Fibroblast of lung (primary cell): ENCODE data around the gene TP53I11. TPM values are rescaled to one million over a fixed set of nuclear protein-coding genes. Genes with fewer than 3 reads are reported as not detected.

Experiments
- DNase-seq, 2 donors: peaks; one replicate each; pipeline versions ENCODE4 v3.0.0 to v3.0.0-alpha.2; 2010; ENCODE audit warnings: low read depth in 2 of 2
- H2AFZ ChIP-seq: 2 replicates; pipeline ENCODE4 v1.5.1; 2012; ENCODE audit warnings: low read length, control low read depth, inconsistent platforms
- H3K27ac ChIP-seq: 2 replicates; pipeline ENCODE4 v1.5.1; 2011; ENCODE audit warnings: low read length, control low read depth; ENCODE audit not compliant: insufficient read depth
- H3K27me3 ChIP-seq: 2 replicates; pipeline ENCODE4 v1.5.1; 2011; ENCODE audit warnings: mild to moderate bottlenecking, low read length; ENCODE audit not compliant: control insufficient read depth, insufficient read depth
- H3K36me3 ChIP-seq: 2 replicates; pipeline ENCODE4 v1.5.1; 2011; ENCODE audit warnings: low read length; ENCODE audit not compliant: control insufficient read depth, insufficient read depth
- H3K4me1 ChIP-seq: 2 replicates; pipeline ENCODE4 v1.5.1; 2011; ENCODE audit warnings: low read length; ENCODE audit not compliant: control insufficient read depth, insufficient read depth; ENCODE audit errors: extremely low read depth
- H3K4me2 ChIP-seq: 2 replicates; pipeline ENCODE4 v1.5.1; 2011; ENCODE audit warnings: low read length, control low read depth; ENCODE audit not compliant: insufficient read depth; ENCODE audit errors: extremely low read depth
- H3K4me3 ChIP-seq, 4 experiments: fragments of 200-600 bp in 1 of 4; sonication (generic) in 1 of 4; replicated peaks in 1 of 4; 2 replicates each; pipeline ENCODE4 v1.5.1; 2011 to 2016; ENCODE audit warnings: low read length in 4 of 4, low read depth in 3 of 4, mild to moderate bottlenecking in 3 of 4, control low read depth in 2 of 4, inconsistent platforms in 1 of 4, mixed read lengths in 1 of 4; ENCODE audit not compliant: insufficient read depth in 1 of 4; ENCODE audit errors: control extremely low read depth in 1 of 4
- H3K79me2 ChIP-seq: 2 replicates; pipeline ENCODE4 v1.5.1; 2012; ENCODE audit warnings: mild to moderate bottlenecking, low read length, inconsistent platforms; ENCODE audit not compliant: control insufficient read depth, insufficient read depth
- H3K9ac ChIP-seq: 2 replicates; pipeline ENCODE4 v1.5.1; 2011; ENCODE audit warnings: mild to moderate bottlenecking, low read length, control low read depth; ENCODE audit not compliant: insufficient read depth
- H3K9me3 ChIP-seq: 2 replicates; pipeline ENCODE4 v1.5.1; 2012; ENCODE audit warnings: low read depth, low read length; ENCODE audit not compliant: control insufficient read depth, insufficient read depth
- H4K20me1 ChIP-seq: 2 replicates; pipeline ENCODE4 v1.5.1; 2011; ENCODE audit warnings: low read length; ENCODE audit not compliant: control insufficient read depth, insufficient read depth; ENCODE audit errors: extremely low read depth
- EZH2 ChIP-seq: IDR thresholded peaks from 2 replicates; pipeline ENCODE4 v1.5.1; 2012; ENCODE audit warnings: low read length, control low read depth, mild to moderate bottlenecking; ENCODE audit errors: missing control alignments
- polyA plus RNA-seq, 2 donors: library from polyadenylated mRNA; depleted of rRNA in 1 of 2; stranded (reverse) in 1 of 2; unstranded in 1 of 2; fragments of >200 nt; gene quantifications; 2 replicates each; pipeline ENCODE4 v1.2.1, GENCODE V29; 2011 to 2012; ENCODE audit warnings: missing spikeins in 1 of 2
- total RNA-seq: library from RNA; depleted of rRNA; stranded (reverse); fragments of >200 nt; gene quantifications from 2 replicates; pipeline ENCODE4 v1.2.1, GENCODE V29; 2014
- TF ChIP-seq, protein P1 (sequence below), 2 donors: IDR thresholded peaks in 1 of 2; conservative IDR thresholded peaks in 1 of 2; 1 replicate in 1 of 2; 2 replicates in 1 of 2; pipeline ENCODE4 v1.5.1; 2011 to 2012; ENCODE audit warnings: low read length in 2 of 2, control low read depth in 1 of 2, inconsistent platforms in 1 of 2, low read depth in 1 of 2, mild to moderate bottlenecking in 1 of 2

Gene TP53I11
- total and polyA plus RNA-seq, 2 donors (not counting 1 experiment from before 2014, with no cell fraction given) = 53.2 to 54.0 TPM

DNA sequence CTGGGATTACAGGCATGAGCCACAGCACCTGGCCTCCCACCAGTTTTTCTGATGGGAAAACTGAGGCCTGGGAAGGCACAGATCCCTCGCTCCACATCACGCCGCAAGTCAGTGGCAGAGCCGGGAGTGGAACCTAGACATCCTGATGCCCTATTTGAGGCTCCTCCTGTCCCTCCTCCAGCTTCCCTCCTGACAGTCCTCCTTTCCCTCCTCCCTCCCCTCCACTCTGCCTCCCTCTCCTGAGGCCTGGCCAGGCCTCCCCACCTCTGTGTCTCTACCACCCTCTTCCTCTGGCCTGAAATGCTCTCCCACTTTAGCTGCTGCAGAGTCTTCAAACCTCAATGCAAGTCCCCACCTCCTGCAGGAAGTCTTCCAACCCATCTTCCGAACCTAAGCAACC, 13.3 kb upstream of the TP53I11 start:
- Histone ChIP-seq H3K27me3 (peaks cover 3% of the 10 kb centered on the region), H3K4me1 (no peaks in the 10 kb centered on the region), H3K79me2 (no peaks in the 10 kb centered on the region), H3K9me3 (no peaks in the 10 kb centered on the region), H2AFZ (no peak overlapping the region), H3K4me2 (no peak overlapping the region), H3K4me3 (no peak overlapping the region), H4K20me1 (no peaks in the 10 kb centered on the region), H3K36me3 (no peaks in the 10 kb centered on the region), H3K27ac (no peak overlapping the region), H3K9ac (no peak overlapping the region)
- no peak for DNase-seq
- no peak for TF ChIP-seq EZH2
- TF ChIP-seq, protein P1, sequence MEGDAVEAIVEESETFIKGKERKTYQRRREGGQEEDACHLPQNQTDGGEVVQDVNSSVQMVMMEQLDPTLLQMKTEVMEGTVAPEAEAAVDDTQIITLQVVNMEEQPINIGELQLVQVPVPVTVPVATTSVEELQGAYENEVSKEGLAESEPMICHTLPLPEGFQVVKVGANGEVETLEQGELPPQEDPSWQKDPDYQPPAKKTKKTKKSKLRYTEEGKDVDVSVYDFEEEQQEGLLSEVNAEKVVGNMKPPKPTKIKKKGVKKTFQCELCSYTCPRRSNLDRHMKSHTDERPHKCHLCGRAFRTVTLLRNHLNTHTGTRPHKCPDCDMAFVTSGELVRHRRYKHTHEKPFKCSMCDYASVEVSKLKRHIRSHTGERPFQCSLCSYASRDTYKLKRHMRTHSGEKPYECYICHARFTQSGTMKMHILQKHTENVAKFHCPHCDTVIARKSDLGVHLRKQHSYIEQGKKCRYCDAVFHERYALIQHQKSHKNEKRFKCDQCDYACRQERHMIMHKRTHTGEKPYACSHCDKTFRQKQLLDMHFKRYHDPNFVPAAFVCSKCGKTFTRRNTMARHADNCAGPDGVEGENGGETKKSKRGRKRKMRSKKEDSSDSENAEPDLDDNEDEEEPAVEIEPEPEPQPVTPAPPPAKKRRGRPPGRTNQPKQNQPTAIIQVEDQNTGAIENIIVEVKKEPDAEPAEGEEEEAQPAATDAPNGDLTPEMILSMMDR (conservative IDR thresholded peaks at IDR 0.05 in 1 of 2, IDR thresholded peaks at IDR 0.05 in 1 of 2; ENCODE audit: low read depth in 1 of 2, low read length in 2 of 2) = no peak

DNA sequence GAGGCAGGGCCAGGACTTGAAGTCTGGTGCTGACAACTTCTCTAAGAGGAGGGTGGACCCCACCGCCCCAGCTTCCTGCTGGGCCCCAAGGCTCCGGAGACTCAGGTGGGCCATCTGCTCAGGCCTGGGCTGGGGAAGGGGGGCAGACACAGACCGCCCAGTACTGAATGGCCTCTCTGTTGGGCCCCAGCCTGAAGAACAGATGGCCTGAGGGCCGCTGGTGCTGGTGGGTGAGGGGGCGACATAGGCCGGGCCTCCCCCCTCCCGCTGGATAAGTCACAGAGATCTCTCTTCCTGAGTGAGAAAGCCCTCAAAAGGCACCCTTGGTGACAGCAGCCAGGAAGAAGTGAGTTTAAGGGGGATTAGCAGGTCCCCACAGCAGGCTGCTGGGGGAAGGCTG, 12.5 kb upstream of the TP53I11 start:
- no peaks in the 10 kb centered on the region for H3K79me2 ChIP-seq
- TF ChIP-seq EZH2 = no peak
- TF ChIP-seq, protein P1 (conservative IDR thresholded peaks at IDR 0.05 in 1 of 2, IDR thresholded peaks at IDR 0.05 in 1 of 2; ENCODE audit: low read depth in 1 of 2, low read length in 2 of 2) = no peak
- peaks cover 3% of the 10 kb centered on the region for H3K27me3 ChIP-seq
- H3K27ac ChIP-seq = no peak overlapping the region
- no peak overlapping the region for H3K4me2 ChIP-seq
- no peak overlapping the region for H3K9ac ChIP-seq
- H2AFZ ChIP-seq = no peak overlapping the region
- H3K9me3 ChIP-seq = no peaks in the 10 kb centered on the region
- no peaks in the 10 kb centered on the region for H3K36me3 ChIP-seq
- no peak overlapping the region for H3K4me3 ChIP-seq
- no peak for DNase-seq
- no peaks in the 10 kb centered on the region for H3K4me1 ChIP-seq
- H4K20me1 ChIP-seq = no peaks in the 10 kb centered on the region

DNA sequence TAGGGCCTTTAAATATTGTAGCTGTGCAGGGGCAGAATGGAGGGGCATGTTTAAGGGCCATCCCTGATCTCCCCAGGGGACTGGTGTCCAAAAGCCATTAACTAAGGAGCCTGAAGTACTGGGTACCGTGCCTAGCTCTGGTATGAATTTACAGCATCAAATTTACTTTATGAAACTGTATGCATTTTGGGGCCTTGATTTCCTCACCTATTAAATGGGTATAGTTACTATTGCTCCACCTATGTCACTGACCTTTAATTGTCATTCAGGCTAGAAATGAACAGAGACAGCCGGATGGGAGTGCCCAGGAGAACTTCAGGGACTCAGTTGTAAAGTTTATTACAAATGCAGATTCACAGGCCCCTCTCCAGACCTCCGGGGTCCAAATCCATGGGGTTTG, 11.8 kb upstream of the TP53I11 start:
- H3K9ac ChIP-seq = no peak overlapping the region
- H3K9me3 ChIP-seq = no peaks in the 10 kb centered on the region
- TF ChIP-seq EZH2 = no peak
- TF ChIP-seq, protein P1 (conservative IDR thresholded peaks at IDR 0.05 in 1 of 2, IDR thresholded peaks at IDR 0.05 in 1 of 2; ENCODE audit: low read depth in 1 of 2, low read length in 2 of 2) = no peak
- H3K27me3 ChIP-seq = peaks cover 5% of the 10 kb centered on the region
- no peaks in the 10 kb centered on the region for H3K79me2 ChIP-seq
- no peak overlapping the region for H3K4me3 ChIP-seq
- no peak overlapping the region for H3K27ac ChIP-seq
- no peak overlapping the region for H3K4me2 ChIP-seq
- H3K36me3 ChIP-seq = no peaks in the 10 kb centered on the region
- no peak for DNase-seq
- no peaks in the 10 kb centered on the region for H4K20me1 ChIP-seq
- H2AFZ ChIP-seq = no peak overlapping the region
- H3K4me1 ChIP-seq = no peaks in the 10 kb centered on the region
